Fibroblast of lung (primary cell): ENCODE data around the gene MTX3. TPM values are rescaled to one million over a fixed set of nuclear protein-coding genes. Genes with fewer than 3 reads are reported as not detected.

Experiments
- DNase-seq, 2 donors: peaks; one replicate each; pipeline versions ENCODE4 v3.0.0 to v3.0.0-alpha.2; 2010; ENCODE audit warnings: low read depth in 2 of 2
- H2AFZ ChIP-seq: 2 replicates; pipeline ENCODE4 v1.5.1; 2012; ENCODE audit warnings: low read length, control low read depth, inconsistent platforms
- H3K27ac ChIP-seq: 2 replicates; pipeline ENCODE4 v1.5.1; 2011; ENCODE audit warnings: low read length, control low read depth; ENCODE audit not compliant: insufficient read depth
- H3K27me3 ChIP-seq: 2 replicates; pipeline ENCODE4 v1.5.1; 2011; ENCODE audit warnings: mild to moderate bottlenecking, low read length; ENCODE audit not compliant: control insufficient read depth, insufficient read depth
- H3K36me3 ChIP-seq: 2 replicates; pipeline ENCODE4 v1.5.1; 2011; ENCODE audit warnings: low read length; ENCODE audit not compliant: control insufficient read depth, insufficient read depth
- H3K4me1 ChIP-seq: 2 replicates; pipeline ENCODE4 v1.5.1; 2011; ENCODE audit warnings: low read length; ENCODE audit not compliant: control insufficient read depth, insufficient read depth; ENCODE audit errors: extremely low read depth
- H3K4me2 ChIP-seq: 2 replicates; pipeline ENCODE4 v1.5.1; 2011; ENCODE audit warnings: low read length, control low read depth; ENCODE audit not compliant: insufficient read depth; ENCODE audit errors: extremely low read depth
- H3K4me3 ChIP-seq, 4 experiments: fragments of 200-600 bp in 1 of 4; sonication (generic) in 1 of 4; replicated peaks in 1 of 4; 2 replicates each; pipeline ENCODE4 v1.5.1; 2011 to 2016; ENCODE audit warnings: low read length in 4 of 4, low read depth in 3 of 4, mild to moderate bottlenecking in 3 of 4, control low read depth in 2 of 4, inconsistent platforms in 1 of 4, mixed read lengths in 1 of 4; ENCODE audit not compliant: insufficient read depth in 1 of 4; ENCODE audit errors: control extremely low read depth in 1 of 4
- H3K79me2 ChIP-seq: 2 replicates; pipeline ENCODE4 v1.5.1; 2012; ENCODE audit warnings: mild to moderate bottlenecking, low read length, inconsistent platforms; ENCODE audit not compliant: control insufficient read depth, insufficient read depth
- H3K9ac ChIP-seq: 2 replicates; pipeline ENCODE4 v1.5.1; 2011; ENCODE audit warnings: mild to moderate bottlenecking, low read length, control low read depth; ENCODE audit not compliant: insufficient read depth
- H3K9me3 ChIP-seq: 2 replicates; pipeline ENCODE4 v1.5.1; 2012; ENCODE audit warnings: low read depth, low read length; ENCODE audit not compliant: control insufficient read depth, insufficient read depth
- H4K20me1 ChIP-seq: 2 replicates; pipeline ENCODE4 v1.5.1; 2011; ENCODE audit warnings: low read length; ENCODE audit not compliant: control insufficient read depth, insufficient read depth; ENCODE audit errors: extremely low read depth
- EZH2 ChIP-seq: IDR thresholded peaks from 2 replicates; pipeline ENCODE4 v1.5.1; 2012; ENCODE audit warnings: low read length, control low read depth, mild to moderate bottlenecking; ENCODE audit errors: missing control alignments
- polyA plus RNA-seq, 2 donors: library from polyadenylated mRNA; depleted of rRNA in 1 of 2; stranded (reverse) in 1 of 2; unstranded in 1 of 2; fragments of >200 nt; gene quantifications; 2 replicates each; pipeline ENCODE4 v1.2.1, GENCODE V29; 2011 to 2012; ENCODE audit warnings: missing spikeins in 1 of 2
- total RNA-seq: library from RNA; depleted of rRNA; stranded (reverse); fragments of >200 nt; gene quantifications from 2 replicates; pipeline ENCODE4 v1.2.1, GENCODE V29; 2014
- TF ChIP-seq, protein P1 (sequence below), 2 donors: IDR thresholded peaks in 1 of 2; conservative IDR thresholded peaks in 1 of 2; 1 replicate in 1 of 2; 2 replicates in 1 of 2; pipeline ENCODE4 v1.5.1; 2011 to 2012; ENCODE audit warnings: low read length in 2 of 2, control low read depth in 1 of 2, inconsistent platforms in 1 of 2, low read depth in 1 of 2, mild to moderate bottlenecking in 1 of 2

The MTX3 gene
- total and polyA plus RNA-seq, 2 donors (not counting 1 experiment from before 2014, with no cell fraction given): 11.2 to 18.0 TPM

DNA sequence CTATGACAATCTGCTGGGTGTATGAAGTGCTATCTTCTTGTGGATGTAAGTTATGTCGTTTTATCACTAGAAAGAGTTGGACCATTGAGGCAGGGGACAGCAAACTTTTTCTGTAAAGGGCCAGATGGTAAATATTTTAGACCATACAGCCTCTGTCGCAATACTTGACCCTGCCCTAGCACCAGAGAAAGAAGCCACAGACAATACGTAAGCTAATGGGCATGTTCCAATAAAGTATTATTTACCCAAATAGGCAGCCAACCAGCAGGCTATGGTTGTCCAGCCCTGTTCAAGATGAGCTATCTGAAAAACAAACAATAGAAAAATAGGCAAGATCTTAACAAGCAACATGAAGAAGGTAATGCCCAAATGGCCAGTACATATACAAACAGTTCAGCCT, 36.4 kb downstream of the MTX3 start:
- H3K4me3 ChIP-seq: no peak overlapping the region
- no peak overlapping the region for H3K9ac ChIP-seq
- no peaks in the 10 kb centered on the region for H4K20me1 ChIP-seq
- H3K27me3 ChIP-seq: no peaks in the 10 kb centered on the region
- H3K36me3 ChIP-seq: no peaks in the 10 kb centered on the region
- no peak for TF ChIP-seq EZH2
- TF ChIP-seq, protein P1, sequence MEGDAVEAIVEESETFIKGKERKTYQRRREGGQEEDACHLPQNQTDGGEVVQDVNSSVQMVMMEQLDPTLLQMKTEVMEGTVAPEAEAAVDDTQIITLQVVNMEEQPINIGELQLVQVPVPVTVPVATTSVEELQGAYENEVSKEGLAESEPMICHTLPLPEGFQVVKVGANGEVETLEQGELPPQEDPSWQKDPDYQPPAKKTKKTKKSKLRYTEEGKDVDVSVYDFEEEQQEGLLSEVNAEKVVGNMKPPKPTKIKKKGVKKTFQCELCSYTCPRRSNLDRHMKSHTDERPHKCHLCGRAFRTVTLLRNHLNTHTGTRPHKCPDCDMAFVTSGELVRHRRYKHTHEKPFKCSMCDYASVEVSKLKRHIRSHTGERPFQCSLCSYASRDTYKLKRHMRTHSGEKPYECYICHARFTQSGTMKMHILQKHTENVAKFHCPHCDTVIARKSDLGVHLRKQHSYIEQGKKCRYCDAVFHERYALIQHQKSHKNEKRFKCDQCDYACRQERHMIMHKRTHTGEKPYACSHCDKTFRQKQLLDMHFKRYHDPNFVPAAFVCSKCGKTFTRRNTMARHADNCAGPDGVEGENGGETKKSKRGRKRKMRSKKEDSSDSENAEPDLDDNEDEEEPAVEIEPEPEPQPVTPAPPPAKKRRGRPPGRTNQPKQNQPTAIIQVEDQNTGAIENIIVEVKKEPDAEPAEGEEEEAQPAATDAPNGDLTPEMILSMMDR (conservative IDR thresholded peaks at IDR 0.05 in 1 of 2, IDR thresholded peaks at IDR 0.05 in 1 of 2; ENCODE audit: low read depth in 1 of 2, low read length in 2 of 2): no peak
- peak in 1 of 2 donors; percentile 63 for DNase-seq
- H3K9me3 ChIP-seq: no peaks in the 10 kb centered on the region
- H3K79me2 ChIP-seq: no peaks in the 10 kb centered on the region
- no peak overlapping the region for H3K4me2 ChIP-seq
- no peak overlapping the region for H2AFZ ChIP-seq
- peaks cover 3% of the 10 kb centered on the region for H3K4me1 ChIP-seq
- no peak overlapping the region for H3K27ac ChIP-seq

- no peak overlapping the region for H3K9ac ChIP-seq
- no peak overlapping the region for H3K4me2 ChIP-seq
- no peak overlapping the region for H3K27ac ChIP-seq
- H2AFZ ChIP-seq: no peak overlapping the region
- no peaks in the 10 kb centered on the region for H4K20me1 ChIP-seq
- TF ChIP-seq EZH2: no peak
- TF ChIP-seq, protein P1 (conservative IDR thresholded peaks at IDR 0.05 in 1 of 2, IDR thresholded peaks at IDR 0.05 in 1 of 2; ENCODE audit: low read depth in 1 of 2, low read length in 2 of 2): no peak
- no peaks in the 10 kb centered on the region for H3K4me1 ChIP-seq
- no peaks in the 10 kb centered on the region for H3K79me2 ChIP-seq
- H3K36me3 ChIP-seq: no peaks in the 10 kb centered on the region
- no peak for DNase-seq
- H3K4me3 ChIP-seq: no peak overlapping the region
- no peaks in the 10 kb centered on the region for H3K27me3 ChIP-seq
- no peaks in the 10 kb centered on the region for H3K9me3 ChIP-seq
These were observed 43.5 kb downstream of the MTX3 start for GRCh38 chr5:79947567-79947966.

DNA sequence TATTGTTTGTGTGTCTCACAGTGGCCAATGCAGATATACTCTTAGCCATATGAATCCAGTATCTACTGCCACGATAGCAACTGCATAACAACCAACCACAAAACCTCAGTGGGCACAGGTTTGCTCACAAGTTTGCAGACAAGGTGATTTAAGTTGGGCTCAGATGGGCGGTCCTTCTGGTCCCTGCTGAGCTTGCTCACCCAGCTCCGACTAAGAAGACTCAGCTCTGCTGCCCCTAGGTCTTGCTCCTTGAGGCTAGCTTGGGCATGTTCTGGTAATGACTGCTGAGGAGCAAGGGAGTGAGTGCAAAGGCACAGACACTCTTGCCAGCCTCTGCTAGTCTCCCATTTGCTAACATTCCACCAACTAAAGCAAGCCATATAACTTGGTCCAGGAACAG, 52.6 kb downstream of the MTX3 start:
- Histone ChIP-seq H3K36me3 (no peaks in the 10 kb centered on the region), H3K4me1 (no peaks in the 10 kb centered on the region), H3K27ac (no peak overlapping the region), H3K79me2 (no peaks in the 10 kb centered on the region), H3K9ac (no peak overlapping the region), H3K4me2 (no peak overlapping the region), H3K4me3 (no peak overlapping the region), H3K27me3 (peaks cover 3% of the 10 kb centered on the region), H3K9me3 (no peaks in the 10 kb centered on the region), H2AFZ (no peak overlapping the region), H4K20me1 (no peaks in the 10 kb centered on the region)
- TF ChIP-seq EZH2: no peak
- TF ChIP-seq, protein P1 (conservative IDR thresholded peaks at IDR 0.05 in 1 of 2, IDR thresholded peaks at IDR 0.05 in 1 of 2; ENCODE audit: low read depth in 1 of 2, low read length in 2 of 2): no peak
- no peak for DNase-seq
